Natural killer cell (primary cell): ENCODE results near the gene DAPK2. TPM values are rescaled to one million over a fixed set of nuclear protein-coding genes. Genes with fewer than 3 reads are reported as not detected.

ENCODE experiments used
- ATAC-seq, 3 donors: fragments of 150-1000 bp in 2 of 3; fragments of 200-7000 bp in 1 of 3; cut with Tn5 transposase; 1 replicate in 1 of 3; 2 replicates in 2 of 3; pipeline ENCODE4 v1.10.0; 2021; ENCODE audit warnings: mild to moderate bottlenecking in 2 of 3, moderate library complexity in 2 of 3
- DNase-seq, 2 donors: peaks; one replicate each; pipeline versions ENCODE4 v3.0.0 to v3.0.0-alpha.2; 2013 to 2021; ENCODE audit warnings: mixed read lengths in 1 of 2
- H3K27ac ChIP-seq: one replicate; pipeline ENCODE4 v1.5.1; 2013; ENCODE audit warnings: mild to moderate bottlenecking, low read length
- H3K27me3 ChIP-seq: one replicate; pipeline ENCODE4 v1.6.1; 2013; ENCODE audit warnings: low read length; ENCODE audit not compliant: control insufficient read depth, insufficient read depth
- H3K36me3 ChIP-seq: one replicate; pipeline ENCODE4 v1.6.1; 2013; ENCODE audit warnings: low read length; ENCODE audit not compliant: control insufficient read depth, insufficient read depth
- H3K4me1 ChIP-seq: one replicate; pipeline ENCODE4 v1.6.1; 2013; ENCODE audit warnings: low read length; ENCODE audit not compliant: control insufficient read depth, insufficient read depth
- H3K4me3 ChIP-seq: one replicate; pipeline ENCODE4 v1.5.1; 2013; ENCODE audit warnings: low read length
- H3K9me3 ChIP-seq: one replicate; pipeline ENCODE4 v1.6.1; 2013; ENCODE audit warnings: low read length; ENCODE audit not compliant: control insufficient read depth, insufficient read depth
- H3K27ac Mint-ChIP-seq, 2 donors: one replicate each; pipeline ENCODE4 v1.8.0; 2022; ENCODE audit warnings: mild to moderate bottlenecking in 2 of 2, mixed read lengths in 2 of 2, moderate library complexity in 1 of 2
- H3K27me3 Mint-ChIP-seq, 2 donors: one replicate each; pipeline ENCODE4 v1.8.0; 2022; ENCODE audit warnings: low read depth in 2 of 2, mixed read lengths in 2 of 2
- H3K36me3 Mint-ChIP-seq: one replicate; pipeline ENCODE4 v1.8.0; 2022; ENCODE audit warnings: mixed read lengths
- H3K4me1 Mint-ChIP-seq, 2 donors: one replicate each; pipeline ENCODE4 v1.8.0; 2022; ENCODE audit warnings: mixed read lengths in 2 of 2
- H3K4me3 Mint-ChIP-seq: one replicate; pipeline ENCODE4 v1.8.0; 2022; ENCODE audit warnings: mild to moderate bottlenecking, moderate library complexity, mixed read lengths
- H3K9me3 Mint-ChIP-seq, 2 donors: one replicate each; pipeline ENCODE4 v1.8.0; 2022; ENCODE audit warnings: mixed read lengths in 2 of 2
- CTCF ChIP-seq: fragments of 200-600 bp; IDR thresholded peaks from one replicate; pipeline ENCODE4 v1.8.0; 2022; ENCODE audit warnings: antibody characterized with exemption
- WGBS: methylation state at CpG from one replicate; pipeline ENCODE4 v1.1.7; 2013; ENCODE audit warnings: missing lambda C conversion rate; ENCODE audit not compliant: insufficient coverage; 5-methylcytosine and 5-hydroxymethylcytosine counted together
- intact Hi-C: fragments of 100-400 bp; cut with micrococcal nuclease; formaldehyde crosslinking; loops from one replicate; pipeline ENCODE4 v1.14.2; 2022
- total RNA-seq, 4 donors: library from RNA; stranded (reverse); fragments of 120-200 nt in 1 of 4; gene quantifications; one replicate each; pipeline versions ENCODE4 v1.2.3 to v1.2.4, GENCODE V29; 2013 to 2022

Gene DAPK2
- total RNA-seq, 3 donors from 2014 or later (not counting 1 experiment from before 2014, with no cell fraction given) = 3.7 to 25.3 (median 6.0) TPM

GRCh38 chr15:63978511-63979261 is 67.6 kb downstream of the DAPK2 start:
- no peak overlapping the region for H3K27ac ChIP-seq
- no peak for TF ChIP-seq CTCF
- Mint-ChIP-seq H3K27me3 (no peaks in the 10 kb centered on the region), H3K4me3 (no peak overlapping the region), H3K27ac (no peak overlapping the region), H3K4me1 (peaks cover 4% of the 10 kb centered on the region in 2 donors), H3K9me3 (no peaks in the 10 kb centered on the region), H3K36me3 (no peaks in the 10 kb centered on the region)
- no peaks in the 10 kb centered on the region for H3K4me1 ChIP-seq
- no peaks in the 10 kb centered on the region for H3K9me3 ChIP-seq
- H3K36me3 ChIP-seq = no peaks in the 10 kb centered on the region
- no peak overlapping the region for H3K4me3 ChIP-seq
- H3K27me3 ChIP-seq = no peaks in the 10 kb centered on the region
- intact Hi-C loops = no loop called here
- ATAC-seq (no peak), DNase-seq (no peak)
- WGBS = 92% methylated on average over 4 of the region's 4 CpGs

GRCh38 chr15:63977119-63977518 is 69.2 kb downstream of the DAPK2 start:
- intact Hi-C loops = no loop called here
- Mint-ChIP-seq H3K4me1 (peaks cover 4 to 5% of the 10 kb centered on the region in 2 donors), H3K9me3 (no peaks in the 10 kb centered on the region), H3K4me3 (no peak overlapping the region), H3K36me3 (no peaks in the 10 kb centered on the region), H3K27me3 (no peaks in the 10 kb centered on the region), H3K27ac (no peak overlapping the region)
- Histone ChIP-seq H3K27me3 (no peaks in the 10 kb centered on the region), H3K4me1 (no peaks in the 10 kb centered on the region), H3K9me3 (no peaks in the 10 kb centered on the region), H3K27ac (no peak overlapping the region), H3K4me3 (no peak overlapping the region), H3K36me3 (no peaks in the 10 kb centered on the region)
- TF ChIP-seq CTCF = no peak
- ATAC-seq (no peak), DNase-seq (no peak)
- 96% methylated on average over 2 of the region's 2 CpGs for WGBS

- TF ChIP-seq CTCF = no peak
- Mint-ChIP-seq H3K27ac (no peak overlapping the region), H3K4me1 (peaks cover 33 to 36% of the 10 kb centered on the region in 2 donors), H3K27me3 (no peaks in the 10 kb centered on the region), H3K36me3 (no peaks in the 10 kb centered on the region), H3K9me3 (no peaks in the 10 kb centered on the region), H3K4me3 (no peak overlapping the region)
- DNase-seq (no peak), ATAC-seq (no peak)
- intact Hi-C loops = loop anchor here (5.0 kb wide), 1 partner anchor 33 kb away; no protein-coding TSS in a partner anchor
- H3K36me3 ChIP-seq = no peaks in the 10 kb centered on the region
- H3K27me3 ChIP-seq = no peaks in the 10 kb centered on the region
- H3K4me3 ChIP-seq = no peak overlapping the region
- no peaks in the 10 kb centered on the region for H3K9me3 ChIP-seq
- peaks cover 26% of the 10 kb centered on the region for H3K4me1 ChIP-seq
- no peak overlapping the region for H3K27ac ChIP-seq
These were observed 72.3 kb downstream of the DAPK2 start for GRCh38 chr15:63974021-63974420.
